ENCODE measurements around the gene RPEL1.

The RPEL1 gene

GRCh38 chr10:103278537-103278823, 32.8 kb downstream of the RPEL1 start:
- DNase-seq (ENCODE audit: low spot score) = no peak

- DNase-seq (ENCODE audit: low spot score) = peak; percentile 36
Observed at GRCh38 chr10:103278862-103279298, 33.2 kb downstream of the RPEL1 start.

- no peak for DNase-seq (ENCODE audit: low spot score)
Observed at GRCh38 chr10:103280031-103280430, 34.3 kb downstream of the RPEL1 start.

GRCh38 chr10:103280506-103280905, 34.8 kb downstream of the RPEL1 start:
- no peak for DNase-seq (ENCODE audit: low spot score)

- peak; percentile 92 for DNase-seq (ENCODE audit: low spot score)
Observed at GRCh38 chr10:103281753-103282152, 36.1 kb downstream of the RPEL1 start.

- DNase-seq (ENCODE audit: low spot score) = no peak
Observed at GRCh38 chr10:103282961-103283360, 37.3 kb downstream of the RPEL1 start.

- DNase-seq (ENCODE audit: low spot score) = no peak
Observed at GRCh38 chr10:103284170-103284569, 38.5 kb downstream of the RPEL1 start.

GRCh38 chr10:103287992-103288391, 42.3 kb downstream of the RPEL1 start:
- DNase-seq (ENCODE audit: low spot score) = no peak

GRCh38 chr10:103291588-103291987, 45.9 kb downstream of the RPEL1 start:
- no peak for DNase-seq (ENCODE audit: low spot score)

- no peak for DNase-seq (ENCODE audit: low spot score)
Observed at GRCh38 chr10:103295374-103296015, 49.8 kb downstream of the RPEL1 start.

Measured in SK-N-DZ (cell line).